ENCODE data around the gene ACACA.

DNA sequence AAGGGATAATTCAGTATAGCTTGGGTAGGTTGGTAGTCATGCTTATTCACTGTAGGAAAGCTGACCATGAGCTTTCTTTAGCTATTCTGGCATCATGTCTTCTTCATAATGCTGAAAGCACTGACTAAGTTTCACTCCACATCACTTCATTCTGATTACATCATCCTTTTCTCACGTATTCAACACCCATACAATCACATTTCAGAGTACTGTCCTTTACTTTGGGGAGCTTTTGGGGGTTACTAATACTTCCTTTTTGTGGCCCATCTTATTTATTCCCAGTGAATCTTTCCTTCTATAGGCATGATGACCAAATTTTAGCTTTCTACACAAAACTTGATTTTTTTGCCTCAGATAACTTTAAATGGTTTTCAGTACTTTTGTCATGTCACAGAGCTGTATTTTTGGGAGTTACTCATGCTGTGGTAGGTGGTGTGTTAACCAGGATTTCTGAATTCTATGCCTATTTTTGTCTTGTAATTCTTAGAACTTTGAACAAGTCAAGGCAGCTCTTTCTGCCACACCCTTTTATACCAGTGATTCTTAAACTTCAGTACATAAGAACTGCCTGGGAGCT is 23.5 kb upstream of the ACACA start:
- no peak for TF ChIP-seq EZH2phosphoT487 (IDR thresholded peaks at IDR 0.05; ENCODE audit: borderline replicate concordance, low read length)
- TF ChIP-seq CTCF (IDR thresholded peaks at IDR 0.05; ENCODE audit: low read depth, low read length, poor library complexity, severe bottlenecking), result no peak

Measured in DOHH2 (cell line).